Spleen (tissue), 7 donors: ENCODE measurements around the gene PTPRO.

Experiments used
- CTCF ChIP-seq, 11 experiments: fragments of 200-600 bp in 7 of 11; fragments of 450-650 bp in 4 of 11; sonication (generic) in 4 of 11; IDR thresholded peaks in 8 of 11; conservative IDR thresholded peaks in 3 of 11; 1 replicate in 7 of 11; 2 replicates in 4 of 11; pipeline versions ENCODE4 v1.4.0 to v1.8.0; 2016 to 2021; ENCODE audit warnings: antibody characterized with exemption in 11 of 11, inconsistent platforms in 4 of 11, mild to moderate bottlenecking in 1 of 11
- POLR2A ChIP-seq, 3 donors: fragments of 450-650 bp; IDR thresholded peaks; one replicate each; pipeline ENCODE4 v1.5.1; 2017; ENCODE audit warnings: antibody characterized with exemption in 3 of 3, mild to moderate bottlenecking in 1 of 3
- donor health status: DM: no; HTN: no; CAD: no; lungs with moderate emphysema.
- donor health status: DM: no; HTN: no; CAD: no.
- donor health status: DM: no; HTN: no; CAD: no.

GRCh38 chr12:15629108-15629507, 306.8 kb downstream of the PTPRO start:
- no peak for TF ChIP-seq CTCF (IDR thresholded peaks at IDR 0.05 in 8 of 11, conservative IDR thresholded peaks at IDR 0.05 in 3 of 11)
- TF ChIP-seq POLR2A (IDR thresholded peaks at IDR 0.05), result no peak
